NB4 (cell line): ENCODE results near the gene ZNF341.

Source experiments
- POLR2A ChIP-seq: IDR thresholded peaks from 2 replicates; pipeline ENCODE4 v1.6.1; 2011; ENCODE audit warnings: mild to moderate bottlenecking; ENCODE audit not compliant: insufficient read length; ENCODE audit errors: extremely low read depth
- TF ChIP-seq, protein P1 (sequence below): IDR thresholded peaks from one replicate; pipeline ENCODE4 v1.5.1; 2012; ENCODE audit warnings: low read depth, low read length

DNA sequence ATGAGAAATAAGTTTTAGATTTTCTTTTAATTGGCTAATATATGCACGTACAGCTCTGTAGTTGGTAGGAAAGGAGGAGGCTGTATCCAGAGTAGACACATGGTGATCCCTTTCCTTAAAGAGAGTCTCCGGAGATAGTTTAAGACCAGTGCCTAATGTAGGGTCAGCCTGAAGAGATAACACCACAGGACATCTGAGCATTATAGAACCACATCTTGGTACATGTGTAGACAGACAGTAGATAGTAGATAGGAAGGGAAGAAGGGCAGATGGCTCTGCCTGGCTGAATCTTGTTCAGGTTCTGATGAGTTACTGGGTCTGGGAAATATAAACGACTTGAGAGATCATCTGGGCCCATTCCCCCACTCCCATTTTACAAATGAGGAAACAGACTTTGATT is 97.8 kb downstream of the ZNF341 start:
- TF ChIP-seq, protein P1, sequence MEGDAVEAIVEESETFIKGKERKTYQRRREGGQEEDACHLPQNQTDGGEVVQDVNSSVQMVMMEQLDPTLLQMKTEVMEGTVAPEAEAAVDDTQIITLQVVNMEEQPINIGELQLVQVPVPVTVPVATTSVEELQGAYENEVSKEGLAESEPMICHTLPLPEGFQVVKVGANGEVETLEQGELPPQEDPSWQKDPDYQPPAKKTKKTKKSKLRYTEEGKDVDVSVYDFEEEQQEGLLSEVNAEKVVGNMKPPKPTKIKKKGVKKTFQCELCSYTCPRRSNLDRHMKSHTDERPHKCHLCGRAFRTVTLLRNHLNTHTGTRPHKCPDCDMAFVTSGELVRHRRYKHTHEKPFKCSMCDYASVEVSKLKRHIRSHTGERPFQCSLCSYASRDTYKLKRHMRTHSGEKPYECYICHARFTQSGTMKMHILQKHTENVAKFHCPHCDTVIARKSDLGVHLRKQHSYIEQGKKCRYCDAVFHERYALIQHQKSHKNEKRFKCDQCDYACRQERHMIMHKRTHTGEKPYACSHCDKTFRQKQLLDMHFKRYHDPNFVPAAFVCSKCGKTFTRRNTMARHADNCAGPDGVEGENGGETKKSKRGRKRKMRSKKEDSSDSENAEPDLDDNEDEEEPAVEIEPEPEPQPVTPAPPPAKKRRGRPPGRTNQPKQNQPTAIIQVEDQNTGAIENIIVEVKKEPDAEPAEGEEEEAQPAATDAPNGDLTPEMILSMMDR = no peak
- no peak for TF ChIP-seq POLR2A
